Smooth muscle cell (in vitro differentiated cells): ENCODE measurements around the gene MSLN. TPM values are rescaled to one million over a fixed set of nuclear protein-coding genes. Genes with fewer than 3 reads are reported as not detected.

Experiments
- DNase-seq: peaks from one replicate; lab custom pipeline; 2025; ENCODE audit not compliant: unreplicated experiment; lab: John Stamatoyannopoulos, UW
- H2AFZ ChIP-seq: fragments of 200-600 bp; sonication (generic); 2 replicates; pipeline ENCODE4 v1.6.0; 2016; ENCODE audit warnings: antibody characterized with exemption, low read depth, mild to moderate bottlenecking
- H3F3A ChIP-seq: fragments of 200-600 bp; sonication (generic); 2 replicates; pipeline ENCODE4 v1.6.0; 2017; ENCODE audit warnings: antibody characterized with exemption, low read depth
- H3K27ac ChIP-seq: fragments of 200-600 bp; sonication (generic); 2 replicates; pipeline ENCODE4 v1.5.1; 2016; ENCODE audit warnings: low read depth, mild to moderate bottlenecking
- H3K27me3 ChIP-seq: fragments of 200-600 bp; sonication (generic); 2 replicates; pipeline ENCODE4 v1.6.1; 2016; ENCODE audit warnings: low read depth, mild to moderate bottlenecking
- H3K36me3 ChIP-seq: fragments of 200-600 bp; sonication (generic); 2 replicates; pipeline ENCODE4 v1.5.1; 2016; ENCODE audit warnings: low read depth
- H3K4me1 ChIP-seq: fragments of 200-600 bp; sonication (generic); 2 replicates; pipeline ENCODE4 v1.5.1; 2016; ENCODE audit warnings: low read depth
- H3K4me2 ChIP-seq: fragments of 200-600 bp; sonication (generic); 2 replicates; pipeline ENCODE4 v1.6.0; 2016; ENCODE audit warnings: mild to moderate bottlenecking
- H3K4me3 ChIP-seq: fragments of 200-600 bp; sonication (generic); 2 replicates; pipeline ENCODE4 v1.5.1; 2016; ENCODE audit warnings: mild to moderate bottlenecking
- H3K79me2 ChIP-seq: fragments of 200-600 bp; sonication (generic); 2 replicates; pipeline ENCODE4 v1.6.0; 2016; ENCODE audit warnings: low read depth, mild to moderate bottlenecking
- H3K9ac ChIP-seq: fragments of 200-600 bp; sonication (generic); 2 replicates; pipeline ENCODE4 v1.6.0; 2016; ENCODE audit warnings: low read depth
- H3K9me3 ChIP-seq: fragments of 200-600 bp; sonication (generic); replicated peaks from 2 replicates; pipeline ENCODE4 v1.5.1; 2016; ENCODE audit warnings: low read depth
- H4K20me1 ChIP-seq: fragments of 200-600 bp; sonication (generic); 2 replicates; pipeline ENCODE4 v1.6.0; 2016; ENCODE audit warnings: low read depth
- WGBS: methylation state at CpG from one replicate; pipeline ENCODE4 v1.1.7; 2016; ENCODE audit warnings: low lambda C conversion rate; 5-methylcytosine and 5-hydroxymethylcytosine counted together
- polyA plus RNA-seq: library from polyadenylated mRNA; unstranded; fragments of >200 nt; fragmentation: Nextera tagmentation; extraction: Ambion mirVana; gene quantifications from 2 replicates; pipeline ENCODE4 v1.2.1, GENCODE V29; 2016
- total RNA-seq: library from RNA; depleted of rRNA; stranded (reverse); fragments of >200 nt; gene quantifications from 2 replicates; pipeline ENCODE4 v1.2.3, GENCODE V29; 2014
- TF ChIP-seq, protein P1 (sequence below): fragments of 200-600 bp; sonication (generic); IDR thresholded peaks from 2 replicates; pipeline ENCODE4 v1.5.1; 2017; ENCODE audit warnings: borderline replicate concordance, mild to moderate bottlenecking, antibody characterized with exemption; ENCODE audit not compliant: insufficient read depth, poor library complexity, severe bottlenecking

Gene MSLN
- total and polyA plus RNA-seq, 2 experiments from 2014 or later, result 0.26 to 3.7 TPM

DNA sequence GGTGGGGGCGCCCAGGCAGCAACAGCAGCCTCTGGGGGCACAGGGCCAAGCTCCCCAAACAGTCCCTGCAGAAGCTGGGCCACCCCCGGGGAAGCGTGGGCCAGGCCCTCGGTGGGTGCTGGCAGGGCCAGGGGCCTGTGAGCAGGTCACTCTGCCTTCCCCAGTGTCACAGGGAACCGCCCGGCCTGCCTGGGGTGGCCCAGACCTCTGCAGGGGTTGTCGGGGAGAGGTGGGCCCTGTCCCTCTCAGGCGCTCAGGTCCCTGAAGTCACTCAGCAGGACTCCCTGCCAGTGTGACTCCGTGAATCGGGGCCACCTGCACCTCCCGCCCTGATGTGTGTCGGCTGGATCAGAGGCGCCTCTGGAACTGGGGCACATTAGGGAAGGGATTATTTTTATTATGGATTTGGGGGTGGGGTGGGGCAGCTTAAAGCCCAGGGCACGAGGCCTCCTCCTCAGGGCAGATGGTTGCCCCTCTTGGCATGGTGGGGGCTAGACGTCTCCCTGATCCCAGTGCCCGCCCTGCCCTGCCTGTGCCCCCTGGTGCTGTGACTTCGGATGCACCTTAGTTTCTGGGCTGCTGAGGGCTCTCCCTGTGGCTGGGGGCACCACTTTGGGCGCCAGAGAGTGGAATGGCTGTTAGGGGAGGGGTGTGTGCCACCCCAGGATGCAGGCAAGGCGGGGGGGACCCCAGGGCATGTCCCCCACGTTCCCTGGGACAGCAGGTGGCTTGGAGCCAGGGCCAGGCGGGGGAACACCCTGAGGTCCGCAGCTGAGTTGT lies 41.2 kb downstream of the MSLN start:
- no peak overlapping the region for H3K4me2 ChIP-seq
- H3K9me3 ChIP-seq, result no peaks in the 10 kb centered on the region
- 76% methylated on average over 22 of the region's 22 CpGs for WGBS
- H3K79me2 ChIP-seq, result no peaks in the 10 kb centered on the region
- H3K36me3 ChIP-seq, result no peaks in the 10 kb centered on the region
- no peaks in the 10 kb centered on the region for H4K20me1 ChIP-seq
- no peaks in the 10 kb centered on the region for H3F3A ChIP-seq
- H3K9ac ChIP-seq, result no peak overlapping the region
- no peak overlapping the region for H3K27ac ChIP-seq
- no peak for DNase-seq
- TF ChIP-seq, protein P1, sequence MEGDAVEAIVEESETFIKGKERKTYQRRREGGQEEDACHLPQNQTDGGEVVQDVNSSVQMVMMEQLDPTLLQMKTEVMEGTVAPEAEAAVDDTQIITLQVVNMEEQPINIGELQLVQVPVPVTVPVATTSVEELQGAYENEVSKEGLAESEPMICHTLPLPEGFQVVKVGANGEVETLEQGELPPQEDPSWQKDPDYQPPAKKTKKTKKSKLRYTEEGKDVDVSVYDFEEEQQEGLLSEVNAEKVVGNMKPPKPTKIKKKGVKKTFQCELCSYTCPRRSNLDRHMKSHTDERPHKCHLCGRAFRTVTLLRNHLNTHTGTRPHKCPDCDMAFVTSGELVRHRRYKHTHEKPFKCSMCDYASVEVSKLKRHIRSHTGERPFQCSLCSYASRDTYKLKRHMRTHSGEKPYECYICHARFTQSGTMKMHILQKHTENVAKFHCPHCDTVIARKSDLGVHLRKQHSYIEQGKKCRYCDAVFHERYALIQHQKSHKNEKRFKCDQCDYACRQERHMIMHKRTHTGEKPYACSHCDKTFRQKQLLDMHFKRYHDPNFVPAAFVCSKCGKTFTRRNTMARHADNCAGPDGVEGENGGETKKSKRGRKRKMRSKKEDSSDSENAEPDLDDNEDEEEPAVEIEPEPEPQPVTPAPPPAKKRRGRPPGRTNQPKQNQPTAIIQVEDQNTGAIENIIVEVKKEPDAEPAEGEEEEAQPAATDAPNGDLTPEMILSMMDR, result no peak
- H3K4me1 ChIP-seq, result peaks cover 8% of the 10 kb centered on the region
- no peak overlapping the region for H2AFZ ChIP-seq
- H3K27me3 ChIP-seq, result peaks cover 40% of the 10 kb centered on the region
- H3K4me3 ChIP-seq, result no peak overlapping the region

DNA sequence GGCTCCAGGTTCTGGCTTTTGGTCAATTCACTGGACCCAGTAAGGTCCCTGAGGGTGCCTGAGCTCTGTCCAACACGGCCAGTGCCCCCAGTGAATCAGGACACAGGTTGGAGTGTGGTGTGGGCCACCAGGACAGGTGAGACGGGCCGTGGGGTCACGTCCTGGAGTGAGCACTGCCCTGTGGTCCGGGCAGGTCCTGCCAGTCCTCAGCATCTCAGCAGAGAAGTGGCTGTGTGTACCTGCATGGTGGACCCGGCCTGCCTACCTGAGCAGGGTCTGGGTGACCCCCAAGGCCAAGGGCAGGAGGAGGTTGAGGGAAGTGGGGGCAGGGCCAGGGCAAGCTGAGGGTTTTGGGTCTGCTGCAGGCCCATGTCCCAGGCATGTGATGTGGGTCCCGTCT lies 41.9 kb downstream of the MSLN start:
- no peak for DNase-seq
- Histone ChIP-seq H3K36me3 (no peaks in the 10 kb centered on the region), H3K4me3 (no peak overlapping the region), H3K9me3 (no peaks in the 10 kb centered on the region), H3K79me2 (no peaks in the 10 kb centered on the region), H3K4me2 (no peak overlapping the region), H3K27me3 (peaks cover 40% of the 10 kb centered on the region), H3F3A (no peaks in the 10 kb centered on the region), H3K27ac (no peak overlapping the region), H3K9ac (no peak overlapping the region), H3K4me1 (peaks cover 8% of the 10 kb centered on the region), H2AFZ (no peak overlapping the region), H4K20me1 (no peaks in the 10 kb centered on the region)
- TF ChIP-seq, protein P1, result no peak
- 86% methylated on average over 7 of the region's 7 CpGs for WGBS

DNA sequence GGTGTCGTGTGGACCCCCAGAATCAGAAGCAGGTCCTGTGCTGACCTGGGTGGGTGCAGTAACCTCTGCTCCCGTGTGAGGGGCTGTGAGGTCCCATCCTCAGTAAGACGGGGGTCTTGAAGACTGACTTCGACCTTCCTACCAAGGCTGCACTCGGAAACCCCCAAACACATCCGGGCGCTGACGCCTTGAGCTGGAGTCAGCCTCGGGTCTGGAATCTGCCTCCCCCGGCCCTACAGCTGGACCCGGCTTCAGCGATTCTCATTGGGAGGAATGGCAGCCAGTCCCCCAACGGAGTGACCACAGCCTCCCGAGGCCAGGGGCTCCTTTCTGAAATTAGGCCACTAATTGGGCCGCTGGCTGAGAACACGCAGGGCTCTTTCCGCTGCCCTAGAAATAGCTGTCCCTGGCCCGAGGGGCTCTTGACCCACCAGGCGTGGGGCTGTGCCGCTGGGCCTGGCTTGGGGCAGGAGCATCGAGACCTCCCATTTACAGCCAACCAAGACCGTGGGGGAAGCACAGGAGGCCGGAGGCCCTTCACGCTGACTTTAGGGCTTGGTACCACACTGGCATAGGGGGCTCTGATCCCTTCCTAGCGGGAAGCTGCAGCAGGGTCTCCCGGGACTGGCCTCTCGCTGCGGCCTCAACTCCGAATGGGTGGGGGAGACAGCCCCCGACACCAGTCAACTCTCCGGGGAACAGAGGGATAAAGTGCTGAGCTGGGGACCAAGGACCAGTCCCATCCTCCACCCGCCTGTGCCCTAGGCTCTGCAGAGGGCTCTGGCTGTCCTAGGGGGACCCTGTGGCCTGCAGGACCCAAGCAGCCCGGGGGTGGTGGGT lies 42.6 kb downstream of the MSLN start:
- Histone ChIP-seq H3K36me3 (no peaks in the 10 kb centered on the region), H3K4me2 (no peak overlapping the region), H3K27me3 (peaks cover 40% of the 10 kb centered on the region), H2AFZ (no peak overlapping the region), H3K9me3 (no peaks in the 10 kb centered on the region), H3F3A (no peaks in the 10 kb centered on the region), H3K79me2 (no peaks in the 10 kb centered on the region), H4K20me1 (no peaks in the 10 kb centered on the region), H3K9ac (no peak overlapping the region), H3K4me3 (no peak overlapping the region), H3K4me1 (peaks cover 11% of the 10 kb centered on the region), H3K27ac (no peak overlapping the region)
- 88% methylated on average over 33 of the region's 33 CpGs for WGBS
- TF ChIP-seq, protein P1, result no peak
- no peak for DNase-seq
